Neural crest cell (in vitro differentiated cells): ENCODE data around the gene POLR2H. TPM values are rescaled to one million over a fixed set of nuclear protein-coding genes. Genes with fewer than 3 reads are reported as not detected.

Source experiments
- DNase-seq: peaks from one replicate; pipeline ENCODE4 v3.0.0; 2021; ENCODE audit warnings: low read depth, mixed read lengths, low spot score
- H3K27ac Mint-ChIP-seq: one replicate; pipeline ENCODE4 v1.8.0; 2021; ENCODE audit warnings: mild to moderate bottlenecking, mixed read lengths; ENCODE audit not compliant: unreplicated experiment
- H3K27me3 Mint-ChIP-seq: 2 replicates; pipeline ENCODE4 v1.8.0; 2021; ENCODE audit warnings: low read depth, mild to moderate bottlenecking, mixed read lengths
- H3K36me3 Mint-ChIP-seq: 2 replicates; pipeline ENCODE4 v1.8.0; 2021; ENCODE audit warnings: low read depth, mild to moderate bottlenecking, mixed read lengths
- H3K4me1 Mint-ChIP-seq: 2 replicates; pipeline ENCODE4 v1.8.0; 2021; ENCODE audit warnings: mixed read lengths
- H3K4me3 Mint-ChIP-seq: one replicate; pipeline ENCODE4 v1.8.0; 2021; ENCODE audit warnings: mild to moderate bottlenecking, mixed read lengths
- H3K9me3 Mint-ChIP-seq: 2 replicates; pipeline ENCODE4 v1.8.0; 2021; ENCODE audit warnings: mixed read lengths
- CTCF ChIP-seq: fragments of 200-600 bp; sonication (generic); conservative IDR thresholded peaks from 2 replicates; pipeline ENCODE4 v1.5.0; 2021; ENCODE audit warnings: antibody characterized with exemption, mild to moderate bottlenecking
- total RNA-seq: library from RNA; stranded (reverse); gene quantifications from 2 replicates; pipeline ENCODE4 v1.2.1, GENCODE V29; 2021

POLR2H gene
- total RNA-seq, 1 donor from 2014 or later: 94.5 TPM

- no peaks in the 10 kb centered on the region for H3K36me3 Mint-ChIP-seq
- TF ChIP-seq CTCF: no peak
- H3K4me1 Mint-ChIP-seq: peaks cover 17% of the 10 kb centered on the region
- peak; percentile 43 for DNase-seq
- no peak overlapping the region for H3K27ac Mint-ChIP-seq
- H3K9me3 Mint-ChIP-seq: no peaks in the 10 kb centered on the region
- no peak overlapping the region for H3K4me3 Mint-ChIP-seq
- H3K27me3 Mint-ChIP-seq: peaks cover 71% of the 10 kb centered on the region
Observed at GRCh38 chr3:184380185-184380626, 18.7 kb downstream of the POLR2H start.

DNA sequence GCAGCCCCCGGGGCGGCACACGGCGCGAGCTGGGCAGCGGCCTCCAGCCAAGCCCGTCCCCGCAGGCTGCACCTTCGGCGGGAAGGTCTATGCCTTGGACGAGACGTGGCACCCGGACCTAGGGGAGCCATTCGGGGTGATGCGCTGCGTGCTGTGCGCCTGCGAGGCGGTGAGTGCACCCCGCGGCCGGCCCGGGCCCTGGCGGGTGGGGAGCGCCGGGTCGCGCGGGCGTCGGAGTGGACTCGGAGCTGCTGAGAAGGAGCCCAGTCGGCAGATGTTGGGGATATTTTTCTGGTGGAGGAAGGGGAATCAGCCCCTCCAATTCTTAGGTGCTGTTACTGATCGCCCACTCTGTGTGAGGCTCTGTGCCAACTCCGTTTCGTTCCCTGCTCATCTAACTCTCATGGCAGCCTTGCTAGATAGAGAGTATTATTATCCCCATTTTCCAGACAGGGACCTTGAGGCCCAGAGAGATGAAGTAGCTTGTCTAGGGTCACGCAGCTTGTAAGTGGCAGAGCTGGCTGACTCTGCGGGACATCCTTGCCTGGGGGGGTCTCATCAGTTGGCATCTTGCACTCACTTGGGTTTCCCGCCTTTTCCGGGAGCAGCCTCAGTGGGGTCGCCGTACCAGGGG is 19.2 kb downstream of the POLR2H start:
- Mint-ChIP-seq H3K4me1 (peaks cover 17% of the 10 kb centered on the region), H3K27me3 (peaks cover 65% of the 10 kb centered on the region)
- no peak for DNase-seq

GRCh38 chr3:184381261-184382224 is 20.0 kb downstream of the POLR2H start:
- DNase-seq: no peak
- peaks cover 59% of the 10 kb centered on the region for H3K27me3 Mint-ChIP-seq
- no peaks in the 10 kb centered on the region for H3K36me3 Mint-ChIP-seq

More for the DNA sequence above, 19.2 kb downstream of the POLR2H start:
- H3K9me3 Mint-ChIP-seq: no peaks in the 10 kb centered on the region
- no peak for TF ChIP-seq CTCF
- no peak overlapping the region for H3K27ac Mint-ChIP-seq
- no peaks in the 10 kb centered on the region for H3K36me3 Mint-ChIP-seq
- peak overlapping the region; percentile 73 for H3K4me3 Mint-ChIP-seq

GRCh38 chr3:184382326-184383032 is 21.0 kb downstream of the POLR2H start:
- Mint-ChIP-seq H3K4me1 (peaks cover 16% of the 10 kb centered on the region), H3K4me3 (peak overlapping the region; percentile 27), H3K27ac (no peak overlapping the region), H3K27me3 (peaks cover 52% of the 10 kb centered on the region), H3K36me3 (no peaks in the 10 kb centered on the region), H3K9me3 (no peaks in the 10 kb centered on the region)
- DNase-seq: no peak
- TF ChIP-seq CTCF: no peak

More at GRCh38 chr3:184381261-184382224, 20.0 kb downstream of the POLR2H start:
- Mint-ChIP-seq H3K9me3 (no peaks in the 10 kb centered on the region), H3K4me1 (peaks cover 17% of the 10 kb centered on the region), H3K27ac (no peak overlapping the region), H3K4me3 (peak overlapping the region; percentile 73)
- TF ChIP-seq CTCF: no peak

GRCh38 chr3:184383033-184383740 is 21.7 kb downstream of the POLR2H start:
- no peaks in the 10 kb centered on the region for H3K36me3 Mint-ChIP-seq

More at GRCh38 chr3:184383033-184383740, 21.7 kb downstream of the POLR2H start:
- no peaks in the 10 kb centered on the region for H3K9me3 Mint-ChIP-seq
- DNase-seq: no peak
- no peak overlapping the region for H3K4me3 Mint-ChIP-seq
- H3K27ac Mint-ChIP-seq: no peak overlapping the region
- H3K27me3 Mint-ChIP-seq: peaks cover 46% of the 10 kb centered on the region
- no peak for TF ChIP-seq CTCF
- peaks cover 10% of the 10 kb centered on the region for H3K4me1 Mint-ChIP-seq
